DMS53 treated with DMSO at 0.1 percent for 48 hours (cell line): Measurements from ENCODE around the gene ARHGAP44.
"Not testable (repeated sequence)": the region's sequence is repeated elsewhere in the genome, so short reads cannot be mapped to it uniquely, and the experiment has no call there.

Experiments used
- DNase-seq: peaks from one replicate; lab custom pipeline; 2025; ENCODE audit not compliant: unreplicated experiment; lab: John Stamatoyannopoulos, UW

ARHGAP44 gene

GRCh38 chr17:12815642-12816141 is 26.4 kb downstream of the ARHGAP44 start:
- no peak for DNase-seq

- DNase-seq = no peak
These were observed 32.2 kb downstream of the ARHGAP44 start for GRCh38 chr17:12821376-12821940.

- no peak for DNase-seq
These were observed 37.1 kb downstream of the ARHGAP44 start for GRCh38 chr17:12826431-12826830.

GRCh38 chr17:12830777-12831247 is 41.5 kb downstream of the ARHGAP44 start:
- no peak for DNase-seq

DNA sequence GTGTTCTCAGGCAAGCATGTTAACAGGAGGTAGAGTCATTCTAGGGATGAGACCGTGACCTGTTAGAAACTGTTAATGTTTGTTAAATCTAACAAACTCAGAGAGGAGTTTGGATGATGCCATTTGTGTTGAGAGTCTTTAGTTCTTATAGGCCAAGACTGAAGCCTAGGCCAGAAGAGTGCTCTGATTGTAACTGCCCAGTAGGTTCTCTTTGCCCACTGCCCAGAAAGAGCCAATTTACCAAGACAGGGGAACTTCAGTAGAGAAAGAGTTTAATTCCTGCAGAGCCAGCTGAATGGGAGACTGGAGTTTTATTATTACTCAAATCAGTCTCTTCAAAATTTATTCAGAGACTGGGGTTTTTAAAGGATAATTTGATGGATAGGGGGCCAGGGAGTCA is 42.5 kb downstream of the ARHGAP44 start:
- DNase-seq = no peak

- no peak for DNase-seq
These were observed 49.7 kb downstream of the ARHGAP44 start for GRCh38 chr17:12839042-12839441.

DNA sequence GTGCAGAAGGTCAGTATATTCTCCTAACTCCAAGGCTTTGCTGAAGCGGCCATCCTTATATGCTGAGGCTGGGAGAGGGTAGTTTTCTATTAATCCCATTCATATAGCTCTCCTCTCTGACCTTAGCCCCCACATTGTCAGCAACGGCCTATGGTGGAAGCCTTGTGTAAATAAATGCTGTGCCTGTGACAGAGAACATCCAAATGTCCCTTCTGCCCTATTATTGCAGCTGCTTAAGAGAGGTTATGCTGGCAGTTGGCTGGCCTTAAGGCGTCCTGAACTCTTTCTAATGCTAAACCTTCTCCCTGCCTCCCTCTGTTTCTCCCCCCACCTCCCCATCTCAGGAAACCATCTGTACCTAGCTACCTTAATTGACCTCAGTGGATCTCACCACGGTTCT is 53.6 kb downstream of the ARHGAP44 start:
- DNase-seq = no peak

DNA sequence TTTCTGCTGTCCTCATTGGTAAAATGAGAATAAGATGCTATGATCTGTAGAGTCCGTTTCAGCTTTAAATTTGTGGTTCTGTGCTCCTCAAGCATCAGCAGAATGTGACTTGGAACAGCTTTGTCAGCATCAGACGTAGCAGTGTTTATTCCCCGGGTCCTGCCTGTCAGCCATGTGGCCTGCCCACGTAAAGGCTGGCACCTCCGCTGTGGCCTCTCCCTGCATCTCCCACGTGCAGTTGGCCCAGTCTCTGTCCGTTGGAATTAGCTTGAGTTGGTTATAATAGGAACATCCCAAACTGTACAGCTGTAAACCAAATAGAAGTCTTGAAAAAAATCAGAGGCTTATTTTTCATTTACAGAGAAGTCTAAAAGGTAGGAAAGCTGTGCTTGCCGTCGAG is 61.7 kb downstream of the ARHGAP44 start:
- no peak for DNase-seq

DNA sequence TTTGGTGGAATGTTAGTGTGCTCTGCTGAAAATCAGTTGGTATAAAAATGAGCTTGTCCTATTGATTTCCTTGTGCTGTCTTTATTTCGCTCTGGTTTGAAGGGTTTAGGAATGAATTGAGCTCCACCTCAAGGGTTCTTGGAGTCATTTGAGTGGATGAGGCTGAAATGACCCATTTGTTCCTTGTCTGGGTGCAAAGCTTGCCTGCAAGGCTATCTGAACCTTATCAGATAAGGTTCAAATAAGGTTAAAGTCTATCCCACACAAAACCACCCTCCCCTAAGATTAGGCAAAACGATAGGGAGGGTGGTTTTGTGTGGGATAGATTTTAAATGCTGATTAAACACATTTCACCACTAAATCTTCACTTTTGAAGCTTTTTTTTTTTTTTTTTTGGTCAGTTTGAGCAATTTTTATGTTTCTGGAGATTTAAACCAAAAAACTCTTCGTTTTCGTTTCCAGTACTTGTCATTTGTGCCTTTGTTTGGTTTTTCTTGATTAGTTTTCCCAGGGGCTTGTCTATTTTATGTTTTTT is 62.7 kb downstream of the ARHGAP44 start:
- DNase-seq = no peak

DNA sequence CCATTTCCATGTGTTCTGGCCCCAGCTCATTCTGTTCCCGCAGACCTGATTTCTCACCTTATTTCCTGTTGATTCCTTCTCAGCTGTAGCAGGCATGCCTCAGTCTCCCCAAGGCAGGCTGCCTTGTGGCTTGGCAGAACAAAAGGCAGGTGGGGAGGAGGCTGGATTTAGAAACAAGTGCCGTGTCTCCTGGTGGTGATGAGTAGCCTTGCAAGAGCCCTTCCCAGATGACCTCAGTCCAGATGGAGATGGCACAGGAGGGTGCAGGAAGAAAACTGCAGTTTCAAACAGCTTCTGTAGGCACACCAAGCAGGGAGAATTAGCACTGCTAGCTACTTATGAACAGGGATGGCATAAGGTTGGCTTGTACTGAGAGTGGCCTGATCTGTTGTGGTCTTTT is 64.6 kb downstream of the ARHGAP44 start:
- no peak for DNase-seq

GRCh38 chr17:12856416-12856815 is 67.1 kb downstream of the ARHGAP44 start:
- DNase-seq = no peak

- no peak for DNase-seq
These were observed 68.3 kb downstream of the ARHGAP44 start for GRCh38 chr17:12857592-12857991.

DNA sequence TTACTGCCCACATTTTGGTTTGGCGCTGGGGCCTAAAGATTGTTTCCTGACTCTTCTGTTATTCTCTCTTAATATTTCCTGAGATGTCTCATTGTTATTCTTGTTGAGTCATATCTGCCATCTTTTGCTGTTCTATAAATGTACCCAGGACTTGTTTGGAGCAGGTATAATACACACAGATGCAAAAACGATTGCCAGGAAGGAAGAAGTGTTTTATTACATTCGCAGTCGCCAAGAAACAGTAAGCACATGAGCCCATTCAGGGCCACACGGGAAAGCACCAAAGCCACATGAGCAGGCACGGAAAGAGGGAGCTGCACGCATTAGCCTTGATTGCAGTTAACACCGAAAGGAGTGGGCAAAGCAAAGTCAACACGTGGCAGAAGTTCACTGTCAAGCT is 70.2 kb downstream of the ARHGAP44 start:
- DNase-seq = no peak

GRCh38 chr17:12865769-12866168 is 76.5 kb downstream of the ARHGAP44 start:
- DNase-seq = no peak

GRCh38 chr17:12866244-12866643 is 76.9 kb downstream of the ARHGAP44 start:
- no peak for DNase-seq

- DNase-seq = no peak
These were observed 78.4 kb downstream of the ARHGAP44 start for GRCh38 chr17:12867726-12868125.

DNA sequence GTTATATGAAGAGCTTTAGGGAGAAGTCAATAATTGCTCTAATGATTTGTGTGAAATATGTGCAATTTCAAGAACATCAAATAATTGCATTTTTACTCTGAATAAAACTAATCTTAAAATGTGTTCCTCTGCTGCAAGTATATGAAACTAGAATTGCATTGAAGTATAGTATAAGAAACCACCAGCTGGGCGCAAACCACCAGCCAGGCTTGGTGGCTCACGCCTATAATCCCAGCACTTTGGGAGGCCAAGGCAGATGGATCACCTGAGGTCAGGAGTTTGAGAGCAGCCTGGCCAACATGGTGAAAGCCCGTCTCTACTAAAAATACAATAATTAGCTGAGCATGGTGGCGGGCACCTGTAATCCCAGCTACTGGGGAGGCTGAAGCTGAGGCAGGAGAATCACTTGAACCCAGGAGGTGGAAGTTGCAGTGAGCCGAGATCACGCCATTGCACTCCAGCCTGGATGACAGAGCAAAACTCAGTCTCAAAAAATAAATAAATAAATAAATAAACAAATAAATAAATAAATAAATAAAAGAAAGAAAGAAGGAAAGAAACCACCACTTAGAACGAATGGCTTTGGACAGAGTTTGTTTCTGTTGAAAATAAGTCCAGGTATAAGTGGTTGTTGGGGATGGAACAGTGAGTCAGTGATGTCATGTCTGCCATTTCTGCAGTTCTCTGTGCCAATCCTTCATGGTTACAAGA is 84.3 kb downstream of the ARHGAP44 start:
- DNase-seq = not testable (repeated sequence)

- no peak for DNase-seq
These were observed 88.8 kb downstream of the ARHGAP44 start for GRCh38 chr17:12877953-12878669.

DNA sequence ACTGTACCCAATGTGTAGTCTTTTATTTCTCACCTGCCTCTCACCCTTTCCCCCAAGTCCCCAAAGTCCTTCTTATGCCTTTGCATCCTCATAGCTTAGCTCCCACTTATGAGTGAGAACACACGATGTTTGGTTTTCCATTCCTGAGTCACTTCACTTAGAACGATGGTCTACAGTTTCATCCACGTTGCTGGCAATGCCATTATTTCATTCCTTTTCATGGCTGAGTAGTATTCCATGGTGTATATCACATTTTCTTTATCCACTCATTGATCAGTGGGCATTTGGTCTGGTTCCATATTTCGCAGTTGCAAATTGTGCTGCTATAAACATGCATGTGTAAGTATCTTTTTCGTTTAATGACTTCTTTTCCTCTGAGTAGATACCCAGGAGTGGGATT is 89.8 kb downstream of the ARHGAP44 start:
- DNase-seq = not testable (repeated sequence)

DNA sequence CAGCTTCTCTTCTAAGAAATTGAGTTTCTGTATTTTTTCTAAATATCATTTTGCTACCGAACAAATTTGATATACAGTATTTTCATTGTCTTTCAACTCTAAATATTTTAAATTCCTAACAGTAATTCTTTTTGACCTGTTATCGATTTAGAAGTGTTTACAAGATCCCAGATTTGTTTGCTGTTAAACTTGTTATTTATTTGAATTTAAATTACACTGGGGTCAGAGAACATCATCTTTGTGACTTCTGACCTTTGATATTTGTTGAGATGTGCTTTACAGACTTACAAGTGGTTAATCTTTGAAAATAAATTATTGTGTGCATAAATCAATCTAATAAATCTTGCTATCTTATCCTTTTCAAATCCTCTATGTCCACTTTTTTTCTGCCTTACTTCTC is 94.2 kb downstream of the ARHGAP44 start:
- no peak for DNase-seq

GRCh38 chr17:12887088-12887487 is 97.8 kb downstream of the ARHGAP44 start:
- no peak for DNase-seq
